ENCODE data around the gene TXK. TPM values are rescaled to one million over a fixed set of nuclear protein-coding genes. Genes with fewer than 3 reads are reported as not detected.

TXK gene
- polyA plus RNA-seq, 4 donors: 0.54 to 3.4 (median 1.0) TPM

DNA sequence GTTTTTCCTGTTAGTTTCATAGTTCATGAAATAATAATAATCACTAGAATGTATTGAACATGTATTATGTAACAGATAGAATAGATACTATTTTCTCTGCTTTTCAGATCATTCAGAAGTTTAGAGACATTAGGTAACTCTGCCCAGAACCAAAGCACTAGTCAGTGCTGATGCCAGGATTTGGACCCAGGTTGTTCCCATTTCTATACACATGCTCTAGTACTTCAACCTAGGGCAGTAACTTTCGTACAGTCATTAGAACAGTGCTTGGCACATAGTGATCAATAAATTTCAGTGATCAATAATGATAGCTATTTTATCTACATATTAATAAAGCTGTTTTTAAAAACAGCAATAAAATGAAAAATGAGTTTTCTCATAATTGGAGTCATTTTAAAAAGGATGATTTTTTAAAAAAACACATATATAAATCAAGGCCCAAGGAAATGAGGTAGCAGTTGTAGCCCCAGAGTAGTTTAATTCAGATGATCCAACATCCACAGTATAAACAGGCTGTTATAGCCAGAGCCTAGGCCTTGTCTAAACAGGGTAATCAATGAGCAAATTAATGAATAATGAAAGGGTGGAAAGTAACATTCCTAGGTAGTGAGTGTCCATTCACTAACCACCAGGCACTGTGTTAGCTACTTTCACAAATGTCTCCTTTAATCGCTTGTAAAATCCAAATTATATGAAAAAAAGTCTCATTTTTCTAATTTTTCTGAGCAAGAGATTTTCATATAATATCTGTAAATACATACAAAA lies 25.6 kb downstream of the TXK start:
- H3K4me3 ChIP-seq (ENCODE audit: low read depth in 1 of 3, low read length in 3 of 3): no peak overlapping the region
- H3K9me3 ChIP-seq (ENCODE audit: control insufficient read depth in 2 of 2, insufficient read depth in 1 of 2, low read depth in 1 of 2, low read length in 1 of 2): no peaks in the 10 kb centered on the region
- DNase-seq (peak in 1 of 2 donors; percentile 47), FAIRE-seq (no peak)
- H3K27me3 ChIP-seq (ENCODE audit: control insufficient read depth in 3 of 3, insufficient read depth in 3 of 3, low read length in 3 of 3): no peaks in the 10 kb centered on the region
- peaks cover 0 to 5% (median 0%) of the 10 kb centered on the region in 3 donors for H3K4me1 ChIP-seq (ENCODE audit: control insufficient read depth in 3 of 3, insufficient read depth in 2 of 3, low read depth in 1 of 3, low read length in 2 of 3)
- H3K36me3 ChIP-seq (ENCODE audit: control insufficient read depth in 3 of 3, insufficient read depth in 2 of 3, low read depth in 1 of 3, low read length in 3 of 3): no peaks in the 10 kb centered on the region
- peak overlapping the region in 1 of 3 donors; percentile 20 for H3K27ac ChIP-seq (ENCODE audit: low read depth in 1 of 3, low read length in 2 of 3)
- 85 to 99% (median 92%) methylated on average over 2 of the region's 2 CpGs for WGBS, 3 donors

GRCh38 chr4:48105230-48105629 lies 28.8 kb downstream of the TXK start:
- Histone ChIP-seq H3K4me1 (ENCODE audit: control insufficient read depth in 3 of 3, insufficient read depth in 2 of 3, low read depth in 1 of 3, low read length in 2 of 3) (peaks cover 0 to 5% (median 0%) of the 10 kb centered on the region in 3 donors), H3K27me3 (ENCODE audit: control insufficient read depth in 3 of 3, insufficient read depth in 3 of 3, low read length in 3 of 3) (no peaks in the 10 kb centered on the region), H3K9me3 (ENCODE audit: control insufficient read depth in 2 of 2, insufficient read depth in 1 of 2, low read depth in 1 of 2, low read length in 1 of 2) (no peaks in the 10 kb centered on the region), H3K4me3 (ENCODE audit: low read depth in 1 of 3, low read length in 3 of 3) (no peak overlapping the region), H3K27ac (ENCODE audit: low read depth in 1 of 3, low read length in 2 of 3) (no peak overlapping the region), H3K36me3 (ENCODE audit: control insufficient read depth in 3 of 3, insufficient read depth in 2 of 3, low read depth in 1 of 3, low read length in 3 of 3) (no peaks in the 10 kb centered on the region)
- FAIRE-seq (no peak), DNase-seq (no peak)
- 97 to 100% (median 98%) methylated on average over 1 of the region's 1 CpG for WGBS, 3 donors

DNA sequence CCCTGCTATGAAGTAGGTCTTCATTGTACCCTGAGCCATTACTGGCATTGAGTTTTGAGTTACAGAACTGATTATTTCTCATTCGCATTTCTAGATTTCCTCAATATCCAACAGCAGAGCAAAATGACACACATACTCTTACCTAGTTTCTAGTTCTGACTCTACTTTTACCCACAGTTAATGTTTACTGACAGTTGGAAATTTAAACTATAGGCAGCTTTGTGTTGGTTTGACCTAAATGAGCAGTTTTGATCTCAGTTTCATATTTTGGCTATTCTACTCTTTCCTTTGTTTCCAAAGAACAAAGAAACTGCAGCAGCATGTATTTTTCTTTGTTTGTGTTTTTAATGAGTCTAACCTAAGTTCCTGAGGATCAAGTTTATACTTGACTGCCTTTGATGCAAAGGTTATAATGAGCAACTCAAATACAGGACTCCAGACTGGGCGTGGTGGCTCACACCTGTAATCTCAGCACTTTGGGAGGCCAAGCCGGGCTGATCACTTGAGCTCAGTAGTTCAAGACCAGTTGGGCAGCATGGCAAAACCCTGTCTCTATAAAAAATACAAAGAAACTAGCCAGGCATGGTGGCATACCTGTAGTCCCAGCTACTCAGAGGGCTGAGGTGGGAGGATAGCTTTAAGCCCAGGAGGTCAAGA lies 30.4 kb downstream of the TXK start:
- H3K27me3 ChIP-seq (ENCODE audit: control insufficient read depth in 3 of 3, insufficient read depth in 3 of 3, low read length in 3 of 3): no peaks in the 10 kb centered on the region
- H3K9me3 ChIP-seq (ENCODE audit: control insufficient read depth in 2 of 2, insufficient read depth in 1 of 2, low read depth in 1 of 2, low read length in 1 of 2): no peaks in the 10 kb centered on the region
- DNase-seq (peak in 1 of 2 donors; percentile 57), FAIRE-seq (no peak)
- no peaks in the 10 kb centered on the region for H3K36me3 ChIP-seq (ENCODE audit: control insufficient read depth in 3 of 3, insufficient read depth in 2 of 3, low read depth in 1 of 3, low read length in 3 of 3)
- 70 to 81% (median 77%) methylated on average over 3 of the region's 3 CpGs for WGBS, 3 donors
- H3K4me3 ChIP-seq (ENCODE audit: low read depth in 1 of 3, low read length in 3 of 3): no peak overlapping the region
- H3K27ac ChIP-seq (ENCODE audit: low read depth in 1 of 3, low read length in 2 of 3): no peak overlapping the region
- H3K4me1 ChIP-seq (ENCODE audit: control insufficient read depth in 3 of 3, insufficient read depth in 2 of 3, low read depth in 1 of 3, low read length in 2 of 3): peaks cover 0 to under 1% (median 0%) of the 10 kb centered on the region in 3 donors

DNA sequence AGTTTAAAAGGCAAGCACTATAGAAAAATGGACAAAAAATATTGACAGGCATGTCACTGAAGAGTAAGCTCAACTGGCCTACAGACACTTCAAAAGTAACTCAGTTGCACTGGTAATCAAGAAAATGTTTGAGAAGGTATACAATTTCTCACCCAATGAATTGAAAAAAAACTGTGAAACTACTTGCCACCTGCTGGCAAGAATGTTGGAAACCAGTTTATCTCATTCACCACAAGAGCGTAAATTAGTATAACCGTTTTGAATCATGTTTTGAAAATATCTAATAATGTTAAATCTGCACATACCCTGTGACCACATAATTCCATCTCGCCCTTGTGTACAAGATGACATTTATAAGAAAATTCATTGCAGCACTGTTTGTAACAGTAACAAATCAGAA lies 31.7 kb downstream of the TXK start:
- 73 to 79% (median 76%) methylated on average over 3 of the region's 3 CpGs for WGBS, 3 donors
- no peaks in the 10 kb centered on the region for H3K4me1 ChIP-seq (ENCODE audit: control insufficient read depth in 3 of 3, insufficient read depth in 2 of 3, low read depth in 1 of 3, low read length in 2 of 3)
- no peaks in the 10 kb centered on the region for H3K9me3 ChIP-seq (ENCODE audit: control insufficient read depth in 2 of 2, insufficient read depth in 1 of 2, low read depth in 1 of 2, low read length in 1 of 2)
- no peak for DNase-seq
- H3K36me3 ChIP-seq (ENCODE audit: control insufficient read depth in 3 of 3, insufficient read depth in 2 of 3, low read depth in 1 of 3, low read length in 3 of 3): no peaks in the 10 kb centered on the region
- no peak for FAIRE-seq
- H3K27ac ChIP-seq (ENCODE audit: low read depth in 1 of 3, low read length in 2 of 3): no peak overlapping the region
- H3K27me3 ChIP-seq (ENCODE audit: control insufficient read depth in 3 of 3, insufficient read depth in 3 of 3, low read length in 3 of 3): no peaks in the 10 kb centered on the region
- no peak overlapping the region for H3K4me3 ChIP-seq (ENCODE audit: low read depth in 1 of 3, low read length in 3 of 3)

- H3K4me3 ChIP-seq (ENCODE audit: low read depth in 1 of 3, low read length in 3 of 3): no peak overlapping the region
- H3K4me1 ChIP-seq (ENCODE audit: control insufficient read depth in 3 of 3, insufficient read depth in 2 of 3, low read depth in 1 of 3, low read length in 2 of 3): no peaks in the 10 kb centered on the region
- no peaks in the 10 kb centered on the region for H3K9me3 ChIP-seq (ENCODE audit: control insufficient read depth in 2 of 2, insufficient read depth in 1 of 2, low read depth in 1 of 2, low read length in 1 of 2)
- FAIRE-seq (no peak), DNase-seq (no peak)
- 58 to 89% (median 88%) methylated on average over 1 of the region's 1 CpG for WGBS, 3 donors
- no peak overlapping the region for H3K27ac ChIP-seq (ENCODE audit: low read depth in 1 of 3, low read length in 2 of 3)
- no peaks in the 10 kb centered on the region for H3K27me3 ChIP-seq (ENCODE audit: control insufficient read depth in 3 of 3, insufficient read depth in 3 of 3, low read length in 3 of 3)
- H3K36me3 ChIP-seq (ENCODE audit: control insufficient read depth in 3 of 3, insufficient read depth in 2 of 3, low read depth in 1 of 3, low read length in 3 of 3): no peaks in the 10 kb centered on the region
Measured at GRCh38 chr4:48100256-48100655, 33.8 kb downstream of the TXK start.

DNA sequence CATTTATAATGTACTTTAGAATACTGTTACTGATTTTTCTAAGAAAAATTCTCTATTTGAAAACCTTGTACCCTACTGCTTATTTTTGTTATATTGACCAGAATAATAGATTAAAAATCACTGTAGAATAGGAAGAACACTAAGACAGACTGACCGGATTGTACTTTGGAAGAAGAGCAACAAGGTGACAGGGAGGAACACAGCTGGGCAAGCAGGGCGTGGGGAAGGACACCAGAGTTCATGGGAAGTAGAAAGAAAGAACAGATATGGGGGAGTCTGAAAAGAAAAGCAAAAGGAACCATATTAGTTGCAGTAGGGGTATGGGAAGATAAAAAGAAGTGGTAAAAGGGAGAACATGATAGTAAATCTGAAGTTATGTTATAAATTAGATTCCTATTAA lies 38.6 kb downstream of the TXK start:
- no peak for FAIRE-seq
- peak in 1 of 2 donors; percentile 50 for DNase-seq
- Histone ChIP-seq H3K27me3 (ENCODE audit: control insufficient read depth in 3 of 3, insufficient read depth in 3 of 3, low read length in 3 of 3) (no peaks in the 10 kb centered on the region), H3K9me3 (ENCODE audit: control insufficient read depth in 2 of 2, insufficient read depth in 1 of 2, low read depth in 1 of 2, low read length in 1 of 2) (no peaks in the 10 kb centered on the region), H3K4me1 (ENCODE audit: control insufficient read depth in 3 of 3, insufficient read depth in 2 of 3, low read depth in 1 of 3, low read length in 2 of 3) (peaks cover 0 to 2% (median 0%) of the 10 kb centered on the region in 3 donors), H3K36me3 (ENCODE audit: control insufficient read depth in 3 of 3, insufficient read depth in 2 of 3, low read depth in 1 of 3, low read length in 3 of 3) (no peaks in the 10 kb centered on the region), H3K4me3 (ENCODE audit: low read depth in 1 of 3, low read length in 3 of 3) (no peak overlapping the region), H3K27ac (ENCODE audit: low read depth in 1 of 3, low read length in 2 of 3) (no peak overlapping the region)
- 19 to 48% (median 32%) methylated on average over 2 of the region's 2 CpGs for WGBS, 3 donors

- Histone ChIP-seq H3K4me1 (ENCODE audit: control insufficient read depth in 3 of 3, insufficient read depth in 2 of 3, low read depth in 1 of 3, low read length in 2 of 3) (peaks cover 0 to 2% (median 0%) of the 10 kb centered on the region in 3 donors), H3K9me3 (ENCODE audit: control insufficient read depth in 2 of 2, insufficient read depth in 1 of 2, low read depth in 1 of 2, low read length in 1 of 2) (no peaks in the 10 kb centered on the region), H3K36me3 (ENCODE audit: control insufficient read depth in 3 of 3, insufficient read depth in 2 of 3, low read depth in 1 of 3, low read length in 3 of 3) (no peaks in the 10 kb centered on the region), H3K27ac (ENCODE audit: low read depth in 1 of 3, low read length in 2 of 3) (no peak overlapping the region), H3K27me3 (ENCODE audit: control insufficient read depth in 3 of 3, insufficient read depth in 3 of 3, low read length in 3 of 3) (no peaks in the 10 kb centered on the region), H3K4me3 (ENCODE audit: low read depth in 1 of 3, low read length in 3 of 3) (no peak overlapping the region)
- WGBS, 3 donors: 4 to 49% (median 19%) methylated on average over 3 of the region's 3 CpGs
- DNase-seq (peak; percentile 58 to 91), FAIRE-seq (no peak)
Measured at GRCh38 chr4:48093991-48094416, 40.0 kb downstream of the TXK start.

DNA sequence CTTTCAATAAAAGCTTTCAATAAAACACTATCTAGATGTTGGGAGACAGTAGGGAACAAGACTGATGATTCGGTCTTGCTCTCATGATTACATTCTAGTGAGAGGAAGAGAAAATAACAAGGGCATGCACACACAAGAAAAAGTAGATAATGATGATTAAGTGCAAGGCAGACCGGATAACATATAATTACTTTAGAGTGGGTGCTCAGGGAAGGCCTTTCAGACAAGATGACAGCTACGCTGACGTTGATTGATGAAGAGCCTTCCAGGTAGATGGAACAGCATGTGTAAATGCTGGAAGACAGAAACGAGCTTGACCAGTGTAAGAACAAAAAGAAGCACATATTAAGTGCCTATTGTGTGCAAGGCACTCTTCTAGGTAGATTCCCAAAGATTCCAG lies 43.4 kb downstream of the TXK start:
- no peak for FAIRE-seq
- WGBS, 3 donors: 79 to 82% (median 82%) methylated on average over 5 of the region's 5 CpGs

More for the DNA sequence above, 43.4 kb downstream of the TXK start:
- Histone ChIP-seq H3K27ac (ENCODE audit: low read depth in 1 of 3, low read length in 2 of 3) (no peak overlapping the region), H3K4me3 (ENCODE audit: low read depth in 1 of 3, low read length in 3 of 3) (no peak overlapping the region), H3K9me3 (ENCODE audit: control insufficient read depth in 2 of 2, insufficient read depth in 1 of 2, low read depth in 1 of 2, low read length in 1 of 2) (peaks cover 0 to 5% of the 10 kb centered on the region in 2 donors), H3K4me1 (ENCODE audit: control insufficient read depth in 3 of 3, insufficient read depth in 2 of 3, low read depth in 1 of 3, low read length in 2 of 3) (peaks cover 0 to 2% (median 0%) of the 10 kb centered on the region in 3 donors), H3K27me3 (ENCODE audit: control insufficient read depth in 3 of 3, insufficient read depth in 3 of 3, low read length in 3 of 3) (no peaks in the 10 kb centered on the region), H3K36me3 (ENCODE audit: control insufficient read depth in 3 of 3, insufficient read depth in 2 of 3, low read depth in 1 of 3, low read length in 3 of 3) (no peaks in the 10 kb centered on the region)
- DNase-seq: no peak

Data from small intestine (tissue), 7 donors.